ENCODE results near the gene XPO1.

- TF ChIP-seq CTCF (IDR thresholded peaks at IDR 0.05): no peak
- TF ChIP-seq POLR2A (IDR thresholded peaks at IDR 0.05): no peak
Measured at GRCh38 chr2:61536180-61536571, 2.0 kb downstream of the XPO1 start.

Measured in vagina (tissue), 2 donors.